NOMO-1 (cell line): Measurements from ENCODE around the gene HSPA1B.
A peak's percentile ranks its signal among the peaks of the same experiment; 100 is the strongest.
"Not testable (repeated sequence)": the region's sequence is repeated elsewhere in the genome, so short reads cannot be mapped to it uniquely, and the experiment has no call there.

Source experiments
- DNase-seq, 2 experiments: peaks; one replicate each; lab custom pipeline; 2025; ENCODE audit not compliant: unreplicated experiment in 2 of 2; lab: John Stamatoyannopoulos, UW

The HSPA1B gene

GRCh38 chr6:31827286-31828079 lies at the start of gene HSPA1B:
TSS of gene HSPA1B (plus strand) at chr6:31827738. CDS start at chr6:31827951, 213 bp downstream.
- DNase-seq, result peak; percentile 100

DNA sequence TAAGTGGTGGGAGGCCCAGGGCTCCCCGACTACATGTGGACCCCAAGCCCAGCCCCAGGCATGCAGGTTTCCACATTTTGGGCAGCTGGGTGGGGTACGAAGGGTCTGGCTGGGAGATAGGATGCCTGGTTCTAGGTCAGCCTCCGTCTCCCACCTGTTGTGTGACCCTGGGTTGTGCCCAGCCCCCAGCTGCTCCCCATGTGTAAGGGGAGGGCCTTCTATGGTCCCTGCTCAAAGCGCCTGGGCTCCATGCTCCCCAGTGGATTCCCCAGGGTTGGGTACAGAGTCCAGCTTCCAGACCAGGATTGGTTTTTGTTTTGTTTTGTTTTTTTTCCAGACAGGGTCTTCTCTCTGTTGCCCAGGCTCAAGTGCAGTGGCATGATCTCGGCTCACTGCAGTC lies 49.3 kb upstream of the HSPA1B start:
- DNase-seq, result no peak

DNA sequence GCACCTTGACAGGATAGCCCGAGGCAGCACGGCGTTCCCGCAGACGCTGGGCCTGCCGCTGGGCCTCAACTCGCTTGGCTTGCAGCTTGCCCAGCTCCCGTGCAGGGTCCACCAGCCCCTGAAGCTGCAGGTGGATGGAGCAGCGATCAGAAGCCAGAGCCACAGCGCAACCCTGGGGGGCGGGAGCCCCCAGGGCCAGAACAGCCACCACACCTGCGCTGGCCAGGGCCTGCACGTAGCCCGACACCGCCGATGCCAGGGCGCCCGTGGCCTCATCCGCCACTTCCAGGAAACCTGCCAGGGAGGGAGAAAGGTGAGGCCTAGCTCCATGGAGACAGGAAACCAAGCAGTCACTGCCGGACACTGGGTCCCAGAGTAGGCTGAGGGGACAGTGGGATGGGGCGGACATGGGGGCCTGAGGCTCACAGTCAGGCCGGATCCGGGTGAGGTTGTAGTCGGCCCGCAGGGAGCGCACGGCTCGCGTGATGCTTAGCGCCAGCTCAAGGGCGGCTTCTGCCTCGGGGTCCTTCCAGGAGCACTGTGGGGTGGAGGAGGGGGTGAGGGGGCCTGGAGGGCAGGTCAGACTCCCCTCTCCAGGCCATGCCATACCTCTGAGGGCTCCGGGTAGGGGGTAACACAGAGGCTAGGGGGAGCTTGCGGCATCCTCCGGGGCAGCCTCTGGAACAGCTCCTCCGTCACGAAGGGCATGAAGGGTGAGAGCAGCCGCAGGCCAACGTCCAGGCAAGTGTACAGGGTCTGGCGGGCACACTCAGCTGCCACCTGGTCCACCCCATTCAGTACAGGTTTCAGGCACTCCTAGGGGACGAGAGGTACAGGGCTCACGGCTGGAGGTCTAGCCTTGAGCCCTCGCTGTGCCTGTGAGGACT lies 48.3 kb upstream of the HSPA1B start:
- no peak for DNase-seq

DNA sequence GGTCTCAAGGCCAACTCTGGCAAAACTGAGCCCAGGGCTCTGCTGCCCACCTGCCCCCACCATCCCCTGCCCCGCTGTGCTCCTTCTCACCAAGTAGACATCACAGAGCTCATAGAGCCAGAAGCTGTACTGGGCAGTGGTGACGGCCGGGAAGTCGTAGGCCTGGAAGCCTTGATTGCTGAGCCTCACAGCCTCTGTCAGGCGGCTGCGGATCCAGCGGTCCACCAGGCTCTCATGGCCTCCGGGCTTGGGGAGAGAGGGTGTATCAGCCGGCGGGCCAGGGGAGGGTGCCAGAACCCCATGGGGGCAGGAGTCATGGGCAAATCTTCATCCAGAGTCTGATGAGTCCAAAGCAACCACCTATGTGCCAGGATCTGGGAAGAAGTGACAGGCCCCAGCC lies 47.6 kb upstream of the HSPA1B start:
- no peak for DNase-seq

GRCh38 chr6:31780507-31781243 lies 46.9 kb upstream of the HSPA1B start:
- no peak for DNase-seq

GRCh38 chr6:31781244-31782125 lies 46.1 kb upstream of the HSPA1B start:
- no peak for DNase-seq

- DNase-seq, result no peak
These were observed 45.2 kb upstream of the HSPA1B start for GRCh38 chr6:31782126-31782855.

DNA sequence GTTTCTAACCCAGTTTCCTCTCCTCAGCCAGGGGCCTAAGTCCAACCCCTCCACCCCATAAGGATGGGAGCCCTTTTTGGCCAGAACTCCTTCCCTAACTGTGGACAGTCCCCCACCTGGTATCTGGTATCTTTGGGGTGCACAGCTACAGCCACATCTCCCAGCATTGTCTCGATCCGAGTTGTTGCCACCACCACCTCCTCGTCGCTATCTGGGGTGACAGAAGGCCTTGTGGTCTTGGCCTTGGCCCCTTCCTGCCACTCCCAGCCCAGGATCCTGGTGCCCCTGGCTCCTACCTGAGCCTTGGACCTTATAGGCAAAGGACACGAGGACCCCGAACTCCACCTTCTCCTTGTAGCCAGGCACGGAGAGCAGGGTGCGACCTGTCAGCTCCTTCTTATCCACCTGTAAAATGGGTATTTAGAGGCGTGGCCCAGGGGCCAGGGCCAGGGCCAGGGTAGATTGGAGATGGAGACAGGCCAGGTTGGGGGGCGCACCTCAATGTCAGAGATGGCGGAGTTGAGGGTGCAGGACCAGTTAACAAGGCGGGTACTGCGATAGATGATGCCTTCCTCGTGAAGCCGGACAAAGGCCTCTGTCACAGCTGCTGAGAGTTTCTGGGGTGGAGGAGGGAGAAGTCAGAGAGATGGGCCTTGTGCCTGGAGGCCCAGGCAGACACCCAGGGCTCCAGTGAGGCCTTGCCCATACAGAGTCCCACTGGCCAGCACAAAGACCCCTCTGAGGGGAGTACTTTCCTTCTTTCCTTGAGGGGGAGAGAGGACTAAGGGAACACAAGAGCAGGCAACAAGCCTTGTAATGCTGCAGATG lies 43.2 kb upstream of the HSPA1B start:
- no peak for DNase-seq

- DNase-seq, result no peak
These were observed 42.1 kb upstream of the HSPA1B start for GRCh38 chr6:31785475-31785874.

- DNase-seq, result peak in 1 of 2 experiments; percentile 16
These were observed 36.0 kb upstream of the HSPA1B start for GRCh38 chr6:31791324-31792089.

DNA sequence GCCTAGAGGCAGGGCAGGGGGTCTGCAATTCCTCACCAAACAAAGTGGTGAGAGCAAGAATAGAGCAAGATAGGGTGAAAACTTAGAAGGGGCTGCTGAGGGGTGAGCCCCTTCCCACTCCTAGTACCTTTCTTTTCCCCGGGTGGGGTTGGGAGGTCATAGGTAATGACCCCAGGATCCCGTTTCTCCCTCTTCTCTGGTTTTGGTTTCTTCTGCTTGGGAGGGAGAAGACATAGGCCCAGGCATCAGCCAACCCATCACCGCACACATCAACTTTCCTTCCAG lies 35.5 kb upstream of the HSPA1B start:
- DNase-seq, result no peak

- no peak for DNase-seq
These were observed 34.8 kb upstream of the HSPA1B start for GRCh38 chr6:31792761-31793171.

DNA sequence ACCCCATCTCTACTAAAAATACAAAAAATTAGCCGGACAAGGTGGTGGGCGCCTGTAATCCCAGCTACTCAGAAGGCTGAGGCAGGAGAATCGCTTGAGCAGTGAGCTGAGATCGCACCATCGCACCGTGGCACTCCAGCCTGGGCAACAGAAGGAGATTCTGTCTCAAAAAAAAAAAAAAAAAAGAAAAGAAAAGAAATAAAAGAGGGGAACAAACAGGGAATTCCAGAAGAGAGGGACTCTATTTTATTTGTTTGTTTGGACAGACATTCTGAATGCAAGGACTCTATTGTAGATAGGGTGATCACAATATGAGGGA lies 33.7 kb upstream of the HSPA1B start:
- DNase-seq, result not testable (repeated sequence)

DNA sequence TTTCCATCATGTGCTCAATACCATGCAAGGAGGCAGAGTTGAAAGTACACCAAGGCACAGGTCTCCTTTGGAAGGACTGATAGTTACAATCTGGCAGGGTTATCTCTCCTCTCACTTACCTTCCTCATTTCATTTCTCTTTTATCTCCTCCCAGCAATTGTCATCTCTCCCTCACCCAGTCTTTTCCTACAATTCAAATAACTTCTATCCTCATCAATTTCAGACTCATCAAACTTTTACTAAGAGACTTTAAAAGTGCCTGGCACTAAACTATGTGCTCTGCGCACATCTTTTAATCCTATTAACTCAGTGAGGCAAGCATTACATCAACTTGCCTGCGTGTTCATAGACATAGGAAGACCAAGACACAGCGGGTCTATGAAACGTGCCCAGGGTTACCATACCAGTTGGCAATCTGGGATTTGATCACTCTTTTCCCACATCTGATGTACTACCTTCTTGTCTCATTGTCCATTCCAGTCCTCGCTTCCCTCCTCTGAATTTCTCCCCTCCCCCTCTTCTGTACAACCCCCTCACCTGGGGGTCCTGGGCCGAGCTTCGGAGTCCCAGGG lies 33.2 kb upstream of the HSPA1B start:
- DNase-seq, result peak in 1 of 2 experiments; percentile 59

DNA sequence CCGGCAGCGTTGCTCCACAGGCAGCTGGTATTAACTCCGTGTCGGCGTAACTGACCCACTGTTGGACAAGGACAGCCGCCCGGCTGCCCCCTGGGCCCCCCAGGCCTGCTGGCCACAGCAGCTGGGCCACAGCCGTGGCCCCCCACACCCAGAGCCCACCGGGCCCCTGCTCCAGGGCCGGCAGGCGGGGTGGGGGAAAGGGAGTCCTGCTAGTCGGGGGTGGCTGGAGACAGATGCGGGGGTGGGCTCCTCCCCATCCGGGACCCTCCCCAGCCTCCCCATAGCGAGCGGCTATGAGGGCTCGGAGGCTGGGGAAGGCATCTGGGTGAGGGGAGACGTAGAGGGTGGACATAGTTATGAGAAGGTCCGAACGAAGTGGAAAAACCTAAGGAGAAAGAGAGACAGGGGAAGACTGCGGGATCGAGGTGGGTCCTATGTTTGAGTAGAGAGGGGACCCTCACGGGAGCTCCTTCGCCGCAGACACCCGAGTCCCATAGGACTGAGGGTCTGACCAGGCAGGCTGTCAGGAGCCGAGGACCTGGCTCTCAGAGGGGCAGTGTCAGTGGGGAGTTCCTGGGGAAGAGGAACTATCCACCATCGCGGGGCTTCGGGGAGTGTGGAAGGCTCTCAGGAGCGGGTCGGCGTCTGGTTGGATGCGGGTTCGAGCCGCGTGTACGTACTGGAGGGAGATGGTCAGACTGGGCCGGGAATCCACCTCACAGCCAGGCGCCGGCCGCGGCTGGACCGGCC lies 32.5 kb upstream of the HSPA1B start:
- no peak for DNase-seq

- DNase-seq, result peak; percentile 93 to 96
These were observed 31.8 kb upstream of the HSPA1B start, which contains the start of gene VARS1 for GRCh38 chr6:31795616-31796298. TSS of gene VARS1 (minus strand) at chr6:31795752. CDS start at chr6:31795217, 535 bp downstream.

DNA sequence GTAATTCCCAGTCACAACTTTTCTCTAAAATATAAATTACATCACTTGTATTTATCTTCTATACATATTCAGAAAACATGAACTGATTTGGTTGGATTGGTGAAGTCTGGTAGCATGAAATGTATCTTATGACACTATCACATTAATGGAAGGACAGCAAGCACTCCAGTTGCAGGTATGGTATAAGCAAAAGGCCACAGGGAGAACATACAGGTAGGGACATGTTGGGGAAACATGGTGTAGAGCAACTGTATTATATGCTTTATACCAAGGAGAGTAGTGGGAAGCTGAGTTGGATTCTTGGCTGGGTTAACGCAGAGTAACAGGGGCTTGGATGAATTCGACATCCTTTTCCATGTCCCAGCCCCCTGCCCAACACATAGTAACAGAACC lies 30.5 kb upstream of the HSPA1B start:
- DNase-seq, result no peak
